GM12873 (cell line): ENCODE results near the gene FBXL22.

Experiments used
- TF ChIP-seq, protein P1 (sequence below): IDR thresholded peaks from 2 replicates; pipeline ENCODE4 v1.5.1; 2012; ENCODE audit warnings: low read depth, mild to moderate bottlenecking, moderate library complexity, low read length, control low read depth; ENCODE audit not compliant: insufficient read depth; ENCODE audit errors: missing control alignments

The FBXL22 gene

DNA sequence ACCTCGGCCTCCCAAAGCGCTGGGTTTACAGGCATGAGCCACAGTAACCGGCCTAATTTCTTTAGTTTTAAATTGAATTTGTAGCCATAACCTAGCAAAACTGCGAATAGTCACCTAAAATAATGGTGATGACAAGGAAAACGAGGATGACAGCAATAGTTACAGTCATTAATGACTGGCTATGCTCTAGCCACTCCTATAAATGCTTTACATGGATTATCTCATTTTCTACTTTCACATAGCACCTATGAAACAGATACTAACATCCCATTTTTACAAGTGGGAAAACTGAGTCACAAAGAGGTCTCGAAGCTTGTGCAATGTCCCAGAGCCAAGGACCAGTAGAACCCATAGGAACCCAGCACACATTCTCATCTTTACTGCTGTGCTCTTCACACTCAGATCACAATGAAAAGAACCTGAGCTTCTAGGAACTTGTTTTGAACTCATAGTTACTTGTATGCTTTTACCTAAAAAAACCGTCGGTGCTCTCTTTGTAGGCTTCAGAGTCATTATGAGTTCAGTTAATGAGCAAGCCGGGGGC is 39.4 kb downstream of the FBXL22 start:
- TF ChIP-seq, protein P1, sequence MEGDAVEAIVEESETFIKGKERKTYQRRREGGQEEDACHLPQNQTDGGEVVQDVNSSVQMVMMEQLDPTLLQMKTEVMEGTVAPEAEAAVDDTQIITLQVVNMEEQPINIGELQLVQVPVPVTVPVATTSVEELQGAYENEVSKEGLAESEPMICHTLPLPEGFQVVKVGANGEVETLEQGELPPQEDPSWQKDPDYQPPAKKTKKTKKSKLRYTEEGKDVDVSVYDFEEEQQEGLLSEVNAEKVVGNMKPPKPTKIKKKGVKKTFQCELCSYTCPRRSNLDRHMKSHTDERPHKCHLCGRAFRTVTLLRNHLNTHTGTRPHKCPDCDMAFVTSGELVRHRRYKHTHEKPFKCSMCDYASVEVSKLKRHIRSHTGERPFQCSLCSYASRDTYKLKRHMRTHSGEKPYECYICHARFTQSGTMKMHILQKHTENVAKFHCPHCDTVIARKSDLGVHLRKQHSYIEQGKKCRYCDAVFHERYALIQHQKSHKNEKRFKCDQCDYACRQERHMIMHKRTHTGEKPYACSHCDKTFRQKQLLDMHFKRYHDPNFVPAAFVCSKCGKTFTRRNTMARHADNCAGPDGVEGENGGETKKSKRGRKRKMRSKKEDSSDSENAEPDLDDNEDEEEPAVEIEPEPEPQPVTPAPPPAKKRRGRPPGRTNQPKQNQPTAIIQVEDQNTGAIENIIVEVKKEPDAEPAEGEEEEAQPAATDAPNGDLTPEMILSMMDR = no peak

DNA sequence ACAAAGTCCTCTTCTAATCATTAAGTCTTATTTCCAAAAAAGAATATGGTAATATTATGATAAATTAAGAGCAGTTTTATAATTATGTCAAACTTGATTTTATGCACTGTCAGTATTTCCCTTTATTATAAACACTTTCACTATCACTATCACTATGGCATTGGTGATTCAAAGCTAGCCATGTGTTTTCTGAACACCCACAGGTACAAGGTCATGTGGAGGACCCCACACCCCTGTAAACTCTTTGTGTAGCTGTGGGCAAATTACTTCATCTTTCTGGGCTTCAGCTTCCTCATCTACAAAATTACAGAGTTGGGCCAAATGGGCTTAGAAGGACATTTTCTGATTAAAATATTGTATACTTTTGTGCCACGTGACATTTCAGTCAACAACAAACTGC is 41.7 kb downstream of the FBXL22 start:
- TF ChIP-seq, protein P1 = no peak

DNA sequence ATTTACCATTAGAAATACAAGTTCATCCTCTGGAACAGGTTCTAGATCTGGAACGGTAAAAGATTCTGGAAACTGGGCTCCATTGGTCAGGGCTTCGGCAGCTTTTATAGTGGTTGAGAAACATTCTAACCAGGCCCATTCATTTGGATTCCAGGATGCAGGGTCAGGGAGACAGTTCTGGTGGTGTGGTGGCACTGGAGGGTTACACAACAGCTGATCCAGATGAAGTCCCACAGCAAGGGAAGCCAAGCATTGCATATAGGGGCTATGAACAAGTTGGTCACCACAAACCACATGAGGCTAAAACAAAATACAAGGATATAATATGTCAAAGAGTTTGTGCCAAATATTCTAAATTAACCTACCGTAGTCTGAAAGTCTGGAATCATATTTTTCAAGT is 43.0 kb downstream of the FBXL22 start:
- TF ChIP-seq, protein P1 = no peak
